HepG2 (cell line): ENCODE results near the gene ARHGAP35. TPM values are rescaled to one million over a fixed set of nuclear protein-coding genes. Genes with fewer than 3 reads are reported as not detected.

Source experiments
- ARID4A ChIP-seq: sonication (generic); formaldehyde crosslinking; IDR thresholded peaks from 2 replicates; pipeline ENCODE4 v1.5.0; 2020; ENCODE audit warnings: mild to moderate bottlenecking, missing genetic modification reagents, borderline replicate concordance
- EHMT2 ChIP-seq: fragments of 200-600 bp; sonication (generic); IDR thresholded peaks from 2 replicates; pipeline ENCODE4 v1.7.0; 2017; ENCODE audit warnings: antibody characterized with exemption, low read depth, low read length, borderline replicate concordance
- EP300 ChIP-seq, 3 experiments: sonication (generic) in 1 of 3; formaldehyde crosslinking in 1 of 3; IDR thresholded peaks; 2 replicates each; pipeline versions ENCODE4 v1.5.1 to v1.6.1; 2011 to 2020; ENCODE audit warnings: low read depth in 2 of 3, low read length in 2 of 3, borderline replicate concordance in 1 of 3, improper control_type of control experiment in 1 of 3, mild to moderate bottlenecking in 1 of 3, missing genetic modification reagents in 1 of 3, moderate library complexity in 1 of 3
- FOSL2 ChIP-seq: sonication (generic); formaldehyde crosslinking; IDR thresholded peaks from 2 replicates; pipeline ENCODE4 v1.4.0; 2020; ENCODE audit warnings: missing genetic modification reagents
- GATA4 ChIP-seq: sonication (generic); IDR thresholded peaks from 2 replicates; pipeline ENCODE4 v1.6.1; 2016; ENCODE audit warnings: antibody characterized with exemption, low read depth, borderline replicate concordance
- MEIS1 ChIP-seq: sonication (generic); formaldehyde crosslinking; IDR thresholded peaks from 2 replicates; pipeline ENCODE4 v1.9.0; 2021; ENCODE audit warnings: mild to moderate bottlenecking, missing genetic modification reagents, moderate library complexity, borderline replicate concordance
- MIXL1 ChIP-seq: IDR thresholded peaks from 2 replicates; pipeline ENCODE4 v1.6.1; 2016
- MXI1 ChIP-seq: IDR thresholded peaks from 3 replicates; pipeline ENCODE4 v1.6.1; 2012; ENCODE audit warnings: low read depth, low read length, inconsistent platforms, borderline replicate concordance
- NCOA1 ChIP-seq: sonication (generic); formaldehyde crosslinking; IDR thresholded peaks from 2 replicates; pipeline ENCODE4 v1.9.0; 2021; ENCODE audit warnings: missing genetic modification reagents
- SAP130 ChIP-seq: IDR thresholded peaks from 2 replicates; pipeline ENCODE4 v1.6.1; 2016; ENCODE audit warnings: low read depth
- SIX1 ChIP-seq: sonication (generic); formaldehyde crosslinking; IDR thresholded peaks from 2 replicates; pipeline ENCODE4 v1.4.0; 2020; ENCODE audit warnings: missing genetic modification reagents, borderline replicate concordance
- SP140L ChIP-seq: sonication (generic); formaldehyde crosslinking; IDR thresholded peaks from 2 replicates; pipeline ENCODE4 v1.4.0; 2020; ENCODE audit warnings: missing genetic modification reagents, borderline replicate concordance
- ZBTB39 ChIP-seq: sonication (generic); formaldehyde crosslinking; IDR thresholded peaks from 2 replicates; pipeline ENCODE4 v1.5.0; 2020; ENCODE audit warnings: missing genetic modification reagents
- ZMYM3 ChIP-seq: sonication (generic); formaldehyde crosslinking; IDR thresholded peaks from 2 replicates; pipeline ENCODE4 v1.5.1; 2020; ENCODE audit warnings: mild to moderate bottlenecking, missing genetic modification reagents
- ZNF501 ChIP-seq: sonication (generic); formaldehyde crosslinking; IDR thresholded peaks from 2 replicates; pipeline ENCODE4 v1.5.1; 2020; ENCODE audit warnings: mild to moderate bottlenecking, moderate library complexity, missing genetic modification reagents
- ZNF547 ChIP-seq: sonication (generic); formaldehyde crosslinking; IDR thresholded peaks from 2 replicates; pipeline ENCODE4 v1.5.1; 2020; ENCODE audit warnings: mild to moderate bottlenecking, missing genetic modification reagents
- polyA plus RNA-seq, 8 experiments: library from polyadenylated mRNA; depleted of rRNA in 3 of 8; stranded (reverse) in 7 of 8; unstranded in 1 of 8; fragments of >200 nt; fragmentation: Illumina TruSeq in 4 of 8; extraction: Trizol in 4 of 8; gene quantifications; 2 replicates each; pipeline versions ENCODE4 v1.2.1 to v1.2.3, GENCODE V29; 2011 to 2016; ENCODE audit warnings: low read depth in 4 of 8, missing spikeins in 1 of 8, mixed read lengths in 1 of 8; ENCODE audit not compliant: insufficient read depth in 1 of 8
- total RNA-seq, 5 experiments: library from RNA; depleted of rRNA; stranded (reverse); fragments of >200 nt; fragmentation: Illumina TruSeq; extraction: Trizol; gene quantifications; 2 replicates each; pipeline ENCODE4 v1.2.3, GENCODE V29; 2016; ENCODE audit warnings: low read depth in 1 of 5
- TF ChIP-seq, protein P1 (sequence below): sonication (generic); formaldehyde crosslinking; IDR thresholded peaks from 2 replicates; pipeline ENCODE4 v1.4.0; 2020; ENCODE audit warnings: missing genetic modification reagents
- TF ChIP-seq, protein P2 (sequence below): sonication (generic); formaldehyde crosslinking; IDR thresholded peaks from 2 replicates; pipeline ENCODE4 v1.4.0; 2020; ENCODE audit warnings: mild to moderate bottlenecking, missing genetic modification reagents

ARHGAP35 gene
- total and polyA plus RNA-seq, 2 of the 13 experiments (the other 11 are each of a cell fraction or from before 2014, with no cell fraction given) = 30.1 to 30.2 TPM

DNA sequence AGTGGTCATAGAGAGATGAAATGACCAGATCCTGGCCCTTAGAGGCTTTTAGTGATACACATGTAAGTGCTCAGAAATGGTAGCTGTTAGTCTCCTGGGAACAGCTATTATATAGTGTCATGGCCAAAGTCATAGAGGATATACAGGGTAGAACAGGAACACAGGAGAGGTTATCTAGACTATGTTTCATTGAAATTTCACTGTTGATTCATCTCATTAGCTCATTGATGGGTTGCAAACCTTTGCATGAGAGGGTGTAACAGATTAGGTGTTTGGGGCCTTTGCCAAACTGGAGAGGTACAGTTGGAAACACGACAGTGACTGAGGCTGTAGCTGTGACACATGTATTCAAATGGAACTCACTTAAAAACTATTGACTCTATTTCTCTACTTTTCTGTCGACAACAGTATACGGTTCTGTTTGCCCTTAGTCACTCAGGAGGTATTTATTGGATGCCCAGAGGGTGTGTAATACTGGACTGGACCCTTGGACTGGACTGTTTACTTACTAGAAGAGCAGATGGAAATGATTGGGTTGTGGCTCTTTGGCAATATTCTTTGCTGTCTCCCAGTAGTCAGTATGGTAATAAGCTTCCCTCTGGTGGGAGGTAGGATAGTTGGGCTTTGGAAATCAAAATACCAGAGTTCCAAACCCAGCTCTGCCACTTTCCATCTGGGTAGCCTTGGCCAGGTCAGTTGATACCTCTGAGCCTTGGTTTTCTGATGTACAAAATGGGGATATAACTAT lies 29.8 kb downstream of the ARHGAP35 start (continued):
- TF ChIP-seq ZBTB39 (CRISPR knock-in tag) (peak; percentile 61; the same call in 1 of the 2 replicates), MXI1 (peak; percentile 52; the same call in 1 of the 3 replicates), EP300 (IDR thresholded peaks at IDR 0.05; ENCODE audit: low read depth in 2 of 2, low read length in 2 of 2) (peak; percentile 72 to 91; a peak in 3 of 4 replicates), EP300 (CRISPR knock-in tag; IDR thresholded peaks at IDR 0.05; ENCODE audit: borderline replicate concordance) (peak; percentile 88), NCOA1 (no peak), MIXL1 (CRISPR knock-in tag) (peak; percentile 92), EHMT2 (peak; percentile 25; the same call in 1 of the 2 replicates), GATA4 (0 out of 2 replicates have a peak, but pooled peaks have one; percentile 28), ARID4A (CRISPR knock-in tag) (peak; percentile 61; the same call in 1 of the 2 replicates), SIX1 (peak; percentile 57; the same call in 1 of the 2 replicates), ZNF547 (peak; percentile 36; the same call in 1 of the 2 replicates), MEIS1 (peak; percentile 53; the same call in 1 of the 2 replicates), ZNF501 (CRISPR knock-in tag) (no peak; the same call in 1 of the 2 replicates), SAP130 (peak; percentile 95), ZMYM3 (CRISPR knock-in tag) (peak; percentile 81), SP140L (CRISPR knock-in tag) (peak; percentile 85; the same call in 1 of the 2 replicates), FOSL2 (CRISPR knock-in tag) (peak; percentile 98)
- TF ChIP-seq, protein P1, sequence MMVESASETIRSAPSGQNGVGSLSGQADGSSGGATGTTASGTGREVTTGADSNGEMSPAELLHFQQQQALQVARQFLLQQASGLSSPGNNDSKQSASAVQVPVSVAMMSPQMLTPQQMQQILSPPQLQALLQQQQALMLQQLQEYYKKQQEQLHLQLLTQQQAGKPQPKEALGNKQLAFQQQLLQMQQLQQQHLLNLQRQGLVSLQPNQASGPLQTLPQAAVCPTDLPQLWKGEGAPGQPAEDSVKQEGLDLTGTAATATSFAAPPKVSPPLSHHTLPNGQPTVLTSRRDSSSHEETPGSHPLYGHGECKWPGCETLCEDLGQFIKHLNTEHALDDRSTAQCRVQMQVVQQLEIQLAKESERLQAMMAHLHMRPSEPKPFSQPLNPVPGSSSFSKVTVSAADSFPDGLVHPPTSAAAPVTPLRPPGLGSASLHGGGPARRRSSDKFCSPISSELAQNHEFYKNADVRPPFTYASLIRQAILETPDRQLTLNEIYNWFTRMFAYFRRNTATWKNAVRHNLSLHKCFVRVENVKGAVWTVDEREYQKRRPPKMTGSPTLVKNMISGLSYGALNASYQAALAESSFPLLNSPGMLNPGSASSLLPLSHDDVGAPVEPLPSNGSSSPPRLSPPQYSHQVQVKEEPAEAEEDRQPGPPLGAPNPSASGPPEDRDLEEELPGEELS (CRISPR knock-in tag) = peak; percentile 93
- TF ChIP-seq, protein P2, sequence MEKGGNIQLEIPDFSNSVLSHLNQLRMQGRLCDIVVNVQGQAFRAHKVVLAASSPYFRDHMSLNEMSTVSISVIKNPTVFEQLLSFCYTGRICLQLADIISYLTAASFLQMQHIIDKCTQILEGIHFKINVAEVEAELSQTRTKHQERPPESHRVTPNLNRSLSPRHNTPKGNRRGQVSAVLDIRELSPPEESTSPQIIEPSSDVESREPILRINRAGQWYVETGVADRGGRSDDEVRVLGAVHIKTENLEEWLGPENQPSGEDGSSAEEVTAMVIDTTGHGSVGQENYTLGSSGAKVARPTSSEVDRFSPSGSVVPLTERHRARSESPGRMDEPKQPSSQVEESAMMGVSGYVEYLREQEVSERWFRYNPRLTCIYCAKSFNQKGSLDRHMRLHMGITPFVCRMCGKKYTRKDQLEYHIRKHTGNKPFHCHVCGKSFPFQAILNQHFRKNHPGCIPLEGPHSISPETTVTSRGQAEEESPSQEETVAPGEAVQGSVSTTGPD (CRISPR knock-in tag) = peak; percentile 93
